Stimulated activated naive CD4-positive, alpha-beta T cell treated with Interleukin-2 at 50 U/mL for 16 hours (primary cell): ENCODE results near the gene PALLD.
"Not testable (repeated sequence)": the region's sequence is repeated elsewhere in the genome, so short reads cannot be mapped to it uniquely, and the experiment has no call there.

Experiments
- DNase-seq: peaks from one replicate; lab custom pipeline; 2025; lab: John Stamatoyannopoulos, UW

PALLD gene

DNA sequence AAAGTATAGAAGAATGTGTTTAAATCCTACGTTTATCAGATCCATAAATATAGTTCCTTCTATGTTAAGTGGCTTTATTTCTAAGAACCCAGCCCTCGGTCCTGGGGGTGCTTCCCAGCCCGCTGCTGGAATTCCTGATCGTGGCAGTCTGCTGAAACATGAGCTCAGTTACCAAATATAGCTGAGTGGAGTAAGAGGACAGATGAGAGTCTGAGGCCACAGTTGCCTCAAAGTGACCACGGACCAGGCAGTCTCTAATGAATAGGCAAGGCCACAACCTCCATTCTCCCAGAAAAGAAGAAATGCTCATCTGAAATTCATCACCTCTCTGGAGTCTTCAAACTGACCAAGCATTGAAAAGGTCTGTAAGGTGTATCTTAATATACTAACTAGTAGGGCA lies at the start of gene PALLD:
Gene PALLD, plus strand, starts transcription at position 219 of the 400 bp plus-strand sequence.
- no peak for DNase-seq

DNA sequence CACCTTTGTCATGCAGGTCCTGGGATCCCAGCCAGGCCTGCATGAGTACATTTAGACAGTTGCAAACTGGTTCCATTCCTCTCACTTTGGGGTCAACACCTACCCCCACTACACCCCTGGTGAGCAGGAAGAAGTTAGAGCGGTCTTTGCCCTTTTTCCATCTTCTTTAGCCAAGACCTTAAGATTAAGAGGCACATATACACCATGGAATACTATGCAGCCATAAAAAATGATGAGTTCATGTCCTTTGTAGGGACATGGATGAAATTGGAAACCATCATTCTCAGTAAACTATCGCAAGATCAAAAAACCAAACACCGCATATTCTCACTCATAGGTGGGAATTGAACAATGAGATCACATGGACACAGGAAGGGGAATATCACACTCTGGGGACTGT lies 47.8 kb upstream of the PALLD start:
- not testable (repeated sequence) for DNase-seq

DNA sequence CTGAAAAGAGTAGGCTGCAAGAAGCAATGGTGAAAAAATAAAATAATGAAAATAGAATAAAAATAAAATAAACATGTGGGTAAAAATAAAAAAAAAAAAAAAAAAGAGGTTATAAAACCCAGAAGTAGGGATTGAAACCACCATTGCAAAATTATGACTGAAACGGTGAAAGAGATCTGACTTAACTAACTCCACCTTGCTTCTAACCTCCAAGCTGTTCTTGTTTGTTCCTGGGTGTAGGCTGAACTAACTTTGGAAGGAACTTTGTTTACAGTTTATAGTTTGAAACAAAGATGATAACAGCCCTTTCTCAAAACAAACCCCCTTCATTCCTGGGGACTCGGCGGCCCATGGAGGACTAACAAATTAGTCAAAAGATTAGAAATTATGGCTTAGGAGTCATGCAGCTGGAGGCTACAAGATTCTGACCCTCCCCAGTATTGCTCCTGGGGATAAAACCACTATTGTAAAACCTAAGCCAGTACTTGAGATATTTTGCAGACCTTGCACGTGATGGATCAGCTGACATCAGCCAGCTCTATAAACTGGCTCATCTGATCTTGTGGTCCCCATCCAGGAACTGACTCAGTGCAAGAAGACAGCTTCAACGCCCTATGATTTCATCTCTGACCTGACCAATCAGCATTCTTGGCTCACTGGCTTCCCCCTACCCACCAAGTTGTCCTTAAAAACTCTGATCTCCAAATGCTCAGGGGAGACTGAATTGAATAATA lies 47.0 kb upstream of the PALLD start:
- DNase-seq: no peak

DNA sequence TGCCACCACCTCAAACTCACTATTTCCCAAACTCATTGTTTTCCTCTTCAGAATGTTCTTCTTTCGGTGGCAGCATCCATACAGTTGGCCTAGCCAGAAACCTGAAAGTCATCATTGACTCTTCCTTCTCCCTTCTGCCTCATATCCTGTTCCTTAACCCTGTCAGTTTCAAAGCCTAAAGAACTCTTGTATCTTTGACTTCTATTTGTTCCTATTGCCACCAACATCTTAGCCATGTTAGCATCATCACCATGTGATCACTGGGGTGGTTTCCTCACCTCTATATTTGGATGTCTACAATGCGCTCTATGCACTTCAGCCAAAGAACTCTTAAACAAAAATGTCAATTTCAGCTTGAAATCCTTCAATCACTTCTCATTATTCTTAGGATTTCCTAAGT lies 45.5 kb upstream of the PALLD start:
- DNase-seq: no peak

DNA sequence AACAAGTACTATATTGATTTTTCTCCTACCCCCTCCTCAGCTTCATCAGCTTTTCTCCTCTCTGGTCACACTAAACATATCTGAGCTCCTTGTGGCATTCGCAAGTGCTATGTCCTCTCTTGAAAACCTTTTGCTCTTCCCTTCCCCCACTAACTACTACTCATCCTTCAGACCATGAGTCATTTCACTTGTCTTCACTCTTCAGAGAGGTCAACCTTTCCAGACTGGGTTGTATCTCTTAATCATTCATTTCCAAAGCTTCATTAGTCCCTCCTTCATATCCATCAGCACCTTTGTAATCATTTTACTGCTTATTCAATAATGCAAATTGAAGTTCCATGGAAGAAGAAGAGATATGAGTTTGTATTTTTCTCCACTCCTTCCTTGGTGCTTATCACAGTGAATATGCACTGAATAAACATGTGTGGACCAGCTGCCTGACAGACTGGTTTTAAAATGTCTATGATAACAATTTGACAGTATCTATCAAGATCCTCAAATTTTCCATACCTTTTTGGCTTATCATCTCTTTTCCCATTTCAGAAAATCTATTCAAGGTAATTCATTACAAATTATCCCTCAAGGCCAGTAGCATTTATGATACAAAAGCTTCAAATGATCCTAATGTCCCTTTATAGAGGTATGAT lies 45.0 kb upstream of the PALLD start:
- no peak for DNase-seq

DNA sequence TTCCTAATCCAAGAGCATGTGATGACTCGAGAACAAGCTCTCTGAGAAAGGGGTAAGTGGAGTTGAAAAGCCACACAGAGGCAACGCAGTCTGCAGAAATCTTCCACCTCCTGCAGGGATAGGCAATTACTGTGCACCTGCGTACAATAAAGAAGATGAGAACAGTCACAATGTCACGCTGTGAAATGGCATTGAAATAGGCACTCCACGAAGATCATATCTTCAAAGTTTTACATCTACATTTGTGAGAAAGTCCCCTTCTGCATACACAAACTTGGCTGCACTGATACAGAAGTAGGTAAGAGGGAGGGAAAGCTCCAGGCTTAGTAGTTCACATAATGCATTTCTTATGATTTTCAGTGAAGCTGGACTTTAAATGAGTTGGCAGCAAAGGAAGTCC lies 43.7 kb upstream of the PALLD start:
- no peak for DNase-seq

DNA sequence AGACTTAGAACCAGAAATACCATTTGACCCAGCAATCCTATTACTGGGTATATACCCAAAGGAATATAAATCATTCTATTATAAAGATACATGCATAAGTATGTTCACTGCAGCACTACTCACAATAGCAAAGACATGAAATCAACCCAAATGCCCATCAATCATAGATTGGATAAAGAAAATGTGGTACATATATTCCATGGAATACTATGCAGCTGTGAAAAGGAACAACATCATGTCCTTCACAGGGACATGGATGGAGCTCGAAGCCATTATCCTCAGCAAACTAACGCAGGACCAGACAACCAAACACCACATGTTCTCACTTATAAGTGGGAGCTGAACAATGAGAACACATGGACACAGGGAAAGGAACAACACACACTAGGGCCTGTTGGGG lies 38.6 kb upstream of the PALLD start:
- DNase-seq: not testable (repeated sequence)

DNA sequence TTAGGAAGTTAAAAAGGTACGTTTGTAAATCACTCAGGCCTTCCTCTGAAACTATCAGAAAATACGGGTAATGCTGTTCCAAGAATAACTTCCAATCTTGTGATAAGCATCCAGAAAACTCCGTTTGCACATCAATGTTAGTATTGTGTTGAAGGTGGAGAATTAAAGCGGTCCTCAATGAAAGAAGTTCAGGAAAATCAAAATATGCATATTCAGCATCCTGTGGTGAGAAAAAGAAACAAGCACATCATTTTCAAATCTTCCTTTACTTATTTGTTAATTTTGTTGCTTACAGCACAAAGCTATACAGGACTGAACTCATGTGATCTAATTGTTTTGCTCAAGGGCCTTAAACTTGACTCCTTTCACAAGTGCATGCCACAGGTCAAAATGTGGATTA lies 35.0 kb upstream of the PALLD start:
- no peak for DNase-seq

DNA sequence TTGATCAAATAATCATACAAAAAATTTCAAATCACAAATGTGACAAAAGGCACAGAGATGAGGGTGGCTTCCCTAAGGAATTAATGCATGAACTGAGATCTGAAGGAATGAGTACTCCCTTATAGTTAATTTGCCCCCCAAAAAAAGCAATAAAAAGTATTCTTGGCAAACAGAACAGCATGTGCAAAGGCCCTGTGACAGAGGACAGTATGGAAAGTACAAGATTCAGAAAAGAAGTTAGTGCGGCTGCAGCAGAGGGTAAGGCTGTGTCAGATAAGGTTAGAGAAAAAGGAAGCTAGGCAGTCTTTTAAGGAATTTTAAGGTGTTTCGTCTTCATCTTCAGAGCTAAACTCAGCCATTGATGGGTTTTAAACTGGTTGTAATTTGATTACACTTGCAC lies 23.9 kb upstream of the PALLD start:
- DNase-seq: no peak

DNA sequence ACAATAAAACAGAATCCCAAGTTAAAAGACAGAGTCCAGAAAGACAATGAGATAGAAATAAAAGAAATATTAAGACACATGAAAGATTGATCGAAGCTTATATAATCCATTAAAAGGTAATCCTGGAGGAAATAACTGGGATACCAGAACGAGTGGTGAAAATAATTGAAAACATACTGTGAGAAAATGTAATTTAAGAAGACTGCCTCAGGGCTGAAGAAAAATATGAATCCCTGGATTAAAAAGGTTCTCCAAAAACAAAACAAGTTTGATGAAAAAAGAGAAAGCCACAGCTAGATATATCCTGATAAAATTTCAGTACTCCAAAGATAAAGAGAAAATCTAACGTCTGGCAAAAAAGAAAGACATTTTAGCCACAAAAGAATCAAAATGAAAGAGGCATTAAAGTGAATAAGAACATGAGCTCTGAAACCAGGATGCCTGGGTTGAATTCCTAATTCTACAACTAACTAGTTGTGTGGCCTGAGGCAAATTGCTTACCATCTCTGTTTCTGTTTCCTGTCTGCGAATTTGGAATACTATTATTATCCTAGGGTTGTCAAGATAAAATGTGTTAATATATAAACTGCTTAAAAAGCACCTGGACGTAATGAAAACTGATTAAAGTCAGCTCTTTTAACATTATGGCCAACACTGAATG lies 22.1 kb upstream of the PALLD start:
- no peak for DNase-seq

DNA sequence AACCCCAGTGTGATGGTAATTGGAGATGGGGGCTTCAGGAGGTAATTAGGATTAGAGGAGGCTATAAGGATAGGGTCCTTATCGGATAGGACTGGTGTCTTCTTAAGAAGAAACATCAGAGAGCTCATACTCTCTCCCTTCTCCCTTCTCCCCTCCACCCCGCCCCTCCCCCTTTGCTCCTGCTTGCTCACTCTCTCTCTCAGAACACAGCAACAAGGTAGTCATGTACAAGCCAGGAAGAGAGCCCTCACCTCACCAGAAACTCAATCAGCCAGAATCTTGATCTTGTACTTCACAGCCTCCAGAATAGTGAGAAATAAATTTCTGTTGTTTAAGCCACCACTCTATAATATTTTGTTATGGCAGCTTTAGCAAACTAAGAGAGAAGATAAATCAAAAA lies 21.1 kb upstream of the PALLD start:
- peak; percentile 16 for DNase-seq

DNA sequence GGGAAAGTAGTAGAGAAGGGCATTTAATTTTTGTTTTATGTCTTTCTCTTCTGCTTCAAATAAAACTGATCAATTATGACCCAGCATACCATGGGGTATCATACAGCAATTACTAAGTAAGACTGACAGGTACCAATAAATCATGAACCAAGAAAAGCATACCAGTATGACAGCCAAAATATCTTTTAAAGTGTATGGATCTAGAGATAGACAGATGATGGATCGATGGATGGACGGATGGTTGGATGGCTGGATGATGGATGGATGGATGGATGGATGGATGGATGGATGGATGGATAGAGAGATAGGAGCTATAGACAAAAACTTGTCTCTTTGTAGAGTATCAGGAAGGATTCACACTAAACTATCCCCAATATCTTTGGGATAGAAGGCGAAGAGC lies 18.0 kb upstream of the PALLD start:
- no peak for DNase-seq

DNA sequence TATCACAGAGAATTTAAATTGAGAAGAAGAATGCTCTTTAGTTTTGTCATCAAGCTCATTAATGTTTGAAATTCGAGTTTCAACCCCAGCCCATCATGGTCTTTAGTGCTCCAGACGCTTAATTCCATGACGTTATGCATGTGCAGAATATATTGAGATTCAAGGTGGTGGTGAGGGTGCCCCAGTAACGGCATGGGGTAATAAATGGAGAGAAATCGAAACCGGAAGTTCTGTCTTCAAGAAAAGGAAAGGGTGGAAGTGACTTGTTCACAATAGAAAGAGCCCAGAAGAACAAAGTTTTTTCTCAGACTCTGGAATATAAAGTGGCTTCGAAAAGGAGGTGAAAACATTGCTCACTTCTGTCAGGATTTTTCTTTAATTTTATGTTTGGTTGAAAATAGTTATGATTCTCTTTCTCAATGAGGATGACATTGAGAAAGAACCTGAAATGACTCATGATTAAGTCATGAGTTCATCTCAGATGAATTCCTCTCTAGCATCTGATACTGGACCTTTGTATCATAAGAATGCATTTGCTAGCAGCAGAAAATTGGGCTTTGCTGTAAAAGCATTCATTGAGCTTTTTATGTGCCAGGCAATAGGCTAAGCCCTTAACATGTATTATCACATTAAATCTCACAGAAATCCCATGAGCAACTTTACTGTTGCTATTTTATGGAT lies 15.8 kb upstream of the PALLD start:
- peak; percentile 14 for DNase-seq

DNA sequence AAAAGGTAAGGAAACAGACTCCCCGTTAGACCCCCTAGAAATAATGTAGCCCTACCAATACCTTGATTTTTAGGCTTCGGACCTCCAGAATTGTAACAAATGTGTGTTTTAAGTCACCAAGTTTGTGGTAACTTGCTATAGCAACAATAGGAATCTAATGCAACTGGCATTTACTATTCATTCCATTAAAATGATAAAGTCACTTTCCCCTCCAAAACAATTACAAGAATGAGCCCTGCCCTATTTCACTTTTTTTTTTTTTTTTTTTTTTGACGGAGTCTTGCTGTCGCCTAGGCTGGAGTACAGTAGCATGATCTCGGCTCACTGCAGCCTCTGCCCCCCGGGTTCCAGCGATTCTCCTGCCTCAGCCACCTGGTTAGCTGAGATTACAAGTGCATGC lies 13.0 kb upstream of the PALLD start:
- DNase-seq: no peak

DNA sequence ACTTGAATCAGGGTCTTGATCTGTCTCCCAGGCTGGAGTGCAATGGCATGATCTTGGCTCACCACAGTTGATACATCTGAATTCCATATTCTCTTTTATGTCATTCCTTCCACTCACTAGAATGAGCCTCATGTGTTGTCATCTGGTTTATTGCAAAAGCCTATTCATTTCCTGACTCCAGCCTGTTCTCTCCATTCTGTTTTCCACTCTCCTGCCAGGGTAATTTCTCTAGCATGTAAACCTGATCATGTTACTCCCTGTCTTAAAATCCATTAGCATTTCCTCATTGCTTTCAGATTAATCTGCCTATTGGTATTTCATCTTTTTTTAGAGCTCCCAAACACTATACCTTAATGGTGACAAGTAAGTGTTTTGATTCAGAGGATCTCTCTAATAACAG lies 12.2 kb upstream of the PALLD start:
- DNase-seq: no peak

DNA sequence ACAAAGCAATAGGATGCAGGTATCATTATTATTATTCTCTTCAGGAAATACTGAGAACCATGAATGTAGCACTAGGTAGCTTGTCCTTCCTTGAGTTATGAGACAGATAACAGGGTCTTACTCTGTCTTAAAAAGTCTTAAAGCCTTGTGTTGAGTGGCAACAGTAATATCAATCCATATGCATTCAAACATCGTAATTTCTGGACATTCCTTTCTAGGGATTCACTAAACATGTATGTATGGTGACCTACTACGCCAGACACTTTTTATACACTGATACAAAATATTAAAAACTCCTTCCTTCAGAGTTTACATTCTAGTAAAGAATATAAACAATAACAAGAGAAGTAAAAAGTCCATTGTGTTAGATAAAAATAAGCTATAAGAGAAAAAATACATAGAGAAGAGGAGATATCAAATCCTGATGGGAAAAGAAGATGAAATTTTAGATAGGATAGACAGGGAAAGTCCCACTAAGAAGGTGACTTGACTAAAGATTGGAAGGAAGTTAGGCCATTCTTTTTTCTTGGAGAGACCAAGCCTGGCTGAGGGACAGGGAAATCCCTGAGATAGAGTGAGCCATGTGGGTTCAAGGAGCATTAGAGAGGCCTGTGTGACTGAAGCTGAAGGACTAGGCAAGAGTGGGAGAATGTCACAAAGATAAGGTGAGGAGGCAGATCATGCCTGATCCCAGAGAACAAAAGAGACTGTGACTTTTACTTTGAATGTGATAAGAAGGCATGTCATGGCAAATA lies 11.5 kb upstream of the PALLD start:
- DNase-seq: no peak

DNA sequence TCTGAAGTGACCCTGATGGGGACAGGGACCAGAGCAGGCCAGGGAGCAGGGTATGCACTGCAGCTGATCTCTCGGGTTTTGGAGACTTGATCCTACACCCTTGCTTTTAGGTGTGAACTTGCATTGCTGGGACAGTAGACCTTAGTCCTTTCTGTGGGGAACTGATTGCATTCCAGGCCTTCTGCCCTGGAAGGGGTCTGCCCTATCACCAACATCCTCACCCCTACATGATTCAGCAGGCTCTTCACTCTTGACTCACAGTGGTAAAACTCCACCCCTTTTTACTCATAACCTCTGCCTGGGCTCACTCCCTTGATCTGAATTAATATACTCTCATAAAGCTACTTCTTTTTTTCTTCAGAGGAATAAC lies 10.0 kb upstream of the PALLD start:
- no peak for DNase-seq

DNA sequence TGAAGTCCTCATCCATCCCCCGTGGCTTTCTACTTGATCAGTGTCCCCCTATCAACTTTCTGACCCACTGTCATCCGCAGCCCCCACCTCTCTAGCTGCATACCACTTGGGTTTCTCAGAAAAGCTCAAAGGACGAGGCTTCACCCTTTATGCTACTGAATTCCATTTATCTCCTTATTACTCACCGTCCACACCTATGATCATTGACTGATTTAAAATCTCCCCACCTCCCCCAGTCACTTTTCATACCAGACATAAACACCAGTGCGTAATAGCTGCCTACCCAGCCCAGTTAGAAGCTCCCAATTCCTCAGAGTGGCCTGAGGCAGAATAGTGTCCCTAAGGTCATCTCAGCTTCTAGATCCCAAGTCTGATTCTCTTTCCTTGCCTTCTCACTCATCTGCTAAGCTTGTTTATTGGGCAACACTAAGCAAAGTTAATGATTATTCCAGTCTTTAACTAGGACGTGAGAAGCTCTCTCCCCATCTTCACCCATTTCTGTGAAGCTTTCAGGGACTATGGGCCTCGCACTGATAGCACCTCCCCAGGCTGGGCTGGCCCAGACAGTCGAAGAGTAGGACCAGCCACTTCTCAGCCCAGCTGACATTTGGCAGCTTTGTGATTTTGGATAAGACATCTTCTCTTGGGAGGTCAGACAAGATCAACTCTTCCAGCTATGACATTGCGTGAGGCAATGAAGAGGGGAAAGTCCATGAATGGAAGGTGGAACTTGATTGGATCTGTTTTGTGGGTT lies 9.4 kb upstream of the PALLD start:
- DNase-seq: no peak

DNA sequence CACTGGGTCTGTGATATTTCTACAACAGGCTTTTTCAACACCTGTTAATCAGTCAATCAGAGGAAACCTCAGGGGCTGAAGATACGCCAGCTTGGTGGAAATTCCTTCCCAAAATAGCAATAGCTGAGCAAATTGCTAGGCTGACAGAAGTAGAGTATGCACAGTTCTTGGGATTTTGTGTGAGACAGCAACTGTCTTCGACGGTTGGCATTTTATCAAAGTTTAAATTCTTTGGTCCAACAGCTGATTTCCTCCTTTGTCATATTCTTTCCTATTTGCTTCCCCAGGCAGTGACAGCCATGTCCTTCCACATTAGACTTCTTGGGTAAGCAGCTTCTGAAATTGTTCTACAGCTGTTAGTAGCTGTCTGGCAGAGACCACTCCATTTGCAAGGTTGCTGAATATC lies 8.0 kb upstream of the PALLD start:
- no peak for DNase-seq

DNA sequence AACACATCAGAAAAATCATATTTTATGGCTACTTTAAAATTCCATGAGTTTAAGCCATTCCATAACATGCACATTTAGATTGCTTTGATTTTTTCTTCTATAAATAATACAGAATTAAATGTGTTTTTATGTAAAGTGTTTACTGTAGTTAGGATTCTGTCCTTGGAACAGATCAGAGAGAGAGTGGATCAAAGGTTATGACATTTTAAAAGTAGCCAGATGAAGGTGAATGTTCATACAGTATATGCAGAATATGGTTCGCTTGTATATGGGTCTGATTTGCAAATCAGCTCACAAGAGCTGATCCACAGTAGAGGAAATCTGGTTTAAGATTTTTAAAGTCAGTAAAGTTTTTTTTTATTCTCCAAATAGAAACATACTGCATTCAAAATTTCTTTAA lies 7.2 kb upstream of the PALLD start:
- DNase-seq: no peak

DNA sequence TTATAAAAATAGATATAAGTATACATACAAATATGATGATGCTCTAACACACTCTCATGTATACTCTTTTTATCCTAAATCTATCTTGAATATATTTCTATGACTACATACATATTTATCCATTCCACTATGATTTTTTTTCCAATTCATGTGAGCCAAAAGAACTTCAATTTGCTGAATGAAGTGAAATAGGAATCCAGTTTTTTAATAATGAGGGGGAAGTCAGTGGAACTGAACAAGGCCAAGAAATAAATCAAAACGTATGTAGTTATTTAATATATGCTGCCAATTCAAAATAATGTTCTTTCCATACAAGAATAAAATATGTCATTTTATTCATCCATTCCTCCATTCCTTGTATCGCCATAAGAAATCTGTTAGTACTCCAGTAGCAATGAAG lies 6.1 kb upstream of the PALLD start:
- no peak for DNase-seq
